Stimulated activated CD8-positive, alpha-beta memory T cell treated with anti-CD3 and anti-CD28 coated beads, Interleukin-4, amount 100 ng/mL, for 4 hours (primary cell): ENCODE measurements around the gene POLE2.
A peak's percentile ranks its signal among the peaks of the same experiment; 100 is the strongest.
"Not testable (repeated sequence)": the region's sequence is repeated elsewhere in the genome, so short reads cannot be mapped to it uniquely, and the experiment has no call there.

Experiments
- DNase-seq, 2 donors: peaks; one replicate each; pipeline ENCODE4 v3.0.0-alpha.2; 2020; ENCODE audit warnings: low read depth in 2 of 2, low spot score in 1 of 2

POLE2 gene

DNA sequence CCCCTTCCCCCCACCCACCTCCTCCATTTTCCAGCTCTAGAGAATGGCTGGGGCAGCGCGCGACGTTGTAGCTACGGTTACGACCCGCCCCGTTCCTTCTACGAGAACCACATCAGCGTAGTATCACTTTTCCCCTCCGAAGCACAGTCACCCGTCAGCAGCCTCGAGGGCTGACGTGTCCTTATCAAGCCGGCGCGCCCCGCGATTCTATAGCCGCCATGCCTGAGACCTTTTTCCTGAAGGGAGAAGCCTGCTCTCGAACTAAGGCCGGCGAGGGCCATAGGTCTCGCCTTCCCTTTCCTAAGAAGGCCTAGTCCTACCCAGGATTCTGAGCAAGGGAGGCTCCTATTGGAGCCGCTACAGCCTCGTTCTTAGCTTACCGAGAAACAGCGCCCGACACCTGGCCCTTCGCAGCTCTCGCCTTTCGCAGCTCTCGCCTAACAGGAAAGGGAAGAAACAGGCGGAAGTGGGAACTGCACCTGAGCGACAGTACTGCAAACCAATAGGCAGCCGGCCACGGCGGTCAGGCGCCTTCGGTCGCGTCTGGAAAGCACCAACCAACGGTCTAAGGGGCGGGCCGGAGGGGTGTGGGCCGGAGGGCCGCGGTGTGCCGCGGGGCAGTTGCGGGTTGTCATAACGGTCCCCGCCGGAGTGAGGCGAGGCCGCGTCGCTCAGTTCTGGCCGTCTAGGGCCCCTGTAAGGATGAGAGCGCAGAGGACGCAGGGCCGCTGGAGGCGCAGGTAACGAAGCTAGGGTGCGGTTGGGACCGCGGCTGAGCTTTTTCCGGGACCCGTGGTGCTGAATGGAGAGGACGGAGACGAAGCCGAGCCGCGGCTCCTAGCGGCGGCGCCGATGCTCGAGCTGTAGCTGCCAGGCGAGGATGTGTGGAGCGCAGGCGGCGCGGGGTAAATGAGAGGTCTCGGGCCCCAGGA lies 67.6 kb downstream of the POLE2 start, which contains the start of the genes MGAT2 and RPL36AL:
Gene MGAT2, plus strand, starts transcription at position 618 of the 932 bp plus-strand sequence. CDS start 470 bp downstream, outside the sequence.
Gene RPL36AL, minus strand, starts transcription at position 445 of the 932 bp plus-strand sequence. CDS start 1,522 bp downstream, outside the sequence.
- DNase-seq = peak; percentile 78 to 91

DNA sequence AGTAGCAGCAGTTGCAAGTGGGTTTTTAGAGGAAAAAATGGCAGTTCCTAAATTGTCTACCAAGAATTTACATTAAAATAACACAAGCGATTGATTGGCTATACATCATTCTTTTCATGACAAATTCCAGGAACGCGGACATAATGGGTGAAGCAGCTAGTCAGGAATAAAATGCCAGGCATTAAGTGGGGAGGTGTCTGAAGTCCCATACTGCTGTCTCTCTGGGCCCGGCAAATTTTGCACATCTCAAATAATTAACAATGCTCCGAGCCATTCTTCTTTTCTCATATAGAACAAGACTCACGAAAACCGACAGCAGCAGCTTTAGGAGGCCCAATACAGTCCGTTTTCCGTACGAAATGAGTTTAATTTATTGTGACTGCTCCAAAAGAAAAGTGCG lies 68.3 kb downstream of the POLE2 start:
- DNase-seq = no peak

DNA sequence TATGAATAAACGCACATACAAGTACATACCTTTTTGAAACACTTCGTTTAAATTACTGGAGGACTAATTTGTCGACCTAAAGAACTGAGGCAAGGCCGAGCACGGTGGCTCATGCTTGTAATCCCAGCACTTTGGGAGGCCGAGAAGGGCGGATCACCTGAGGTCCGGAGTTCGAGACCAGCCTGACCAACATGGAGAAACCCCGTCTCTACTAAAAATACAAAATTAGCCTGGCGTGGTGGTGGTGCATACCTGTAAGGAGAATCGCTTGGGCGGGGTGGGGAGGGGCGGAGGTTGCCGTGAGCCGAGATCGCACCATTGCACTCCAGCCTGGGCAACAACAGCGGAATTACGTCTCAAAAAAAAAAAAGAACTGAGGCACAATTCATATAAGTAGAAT lies 68.7 kb downstream of the POLE2 start:
- DNase-seq = not testable (repeated sequence)

DNA sequence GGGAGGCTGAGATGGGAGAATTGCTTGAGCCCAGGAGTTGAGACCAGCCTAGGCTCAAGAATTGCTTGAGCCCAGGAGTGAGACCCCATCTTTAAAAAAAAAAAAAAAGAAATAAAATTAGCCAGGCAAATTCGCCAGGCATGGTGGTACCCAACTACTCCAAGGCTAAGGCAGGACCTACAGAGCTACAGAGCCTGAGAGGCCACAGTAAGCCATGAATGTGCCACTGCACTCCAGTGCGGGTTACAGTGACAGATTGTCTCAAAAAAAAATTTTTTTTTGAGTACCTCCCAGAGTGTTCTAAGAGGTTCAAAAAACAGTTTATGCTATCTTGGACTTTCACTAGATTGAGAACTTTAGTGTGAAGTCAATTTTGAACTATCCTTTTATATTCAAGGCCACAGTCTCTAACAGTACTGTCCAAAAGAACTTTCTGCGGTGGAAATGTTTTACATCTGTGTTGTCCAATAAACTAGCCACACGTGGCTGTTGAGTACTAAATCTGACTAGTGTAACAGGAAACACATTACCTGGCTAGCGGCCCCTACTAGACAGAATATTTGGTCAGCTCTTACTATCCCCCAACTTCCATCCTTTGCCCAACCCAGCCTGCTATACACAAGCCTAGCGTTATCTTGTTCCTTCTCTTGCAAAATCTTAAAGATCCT lies 70.0 kb downstream of the POLE2 start:
- DNase-seq = no peak

DNA sequence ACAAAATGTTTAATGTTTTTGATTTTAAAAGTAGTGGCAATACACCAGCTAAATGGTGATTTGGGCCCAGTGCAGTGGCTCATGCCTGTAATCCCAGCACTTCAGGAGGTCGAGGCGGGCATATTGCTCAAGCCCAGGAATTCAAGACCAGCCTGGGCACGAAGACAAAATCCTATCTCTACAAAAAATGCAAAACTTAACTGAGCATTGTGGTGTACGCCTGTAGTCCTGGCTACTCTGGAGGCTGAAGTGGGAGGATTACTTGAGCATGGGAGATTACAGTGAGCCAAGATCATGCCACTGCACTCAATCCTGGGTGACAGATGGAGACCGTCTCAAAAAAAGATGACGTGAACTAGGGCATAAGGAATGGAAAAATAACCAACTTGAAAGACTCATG lies 72.2 kb downstream of the POLE2 start:
- no peak for DNase-seq

DNA sequence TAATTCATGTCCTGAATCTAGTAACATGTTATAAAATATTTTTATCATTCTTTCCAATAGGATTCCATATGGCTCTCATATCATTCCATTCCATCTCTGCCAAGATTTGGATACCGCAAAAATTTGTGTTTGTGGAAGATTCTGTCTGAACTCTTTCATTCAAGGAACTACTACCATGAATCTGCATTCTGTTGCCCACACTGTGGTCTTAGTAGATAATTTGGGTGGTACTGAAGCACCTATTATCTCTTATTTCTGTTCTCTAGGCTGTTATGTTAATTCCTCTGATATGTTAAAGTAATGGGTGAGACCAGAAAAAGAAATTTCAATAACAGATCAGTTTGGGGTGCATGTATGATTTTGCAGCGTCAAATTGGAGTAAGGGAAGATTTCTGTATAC lies 73.8 kb downstream of the POLE2 start:
- DNase-seq = no peak

DNA sequence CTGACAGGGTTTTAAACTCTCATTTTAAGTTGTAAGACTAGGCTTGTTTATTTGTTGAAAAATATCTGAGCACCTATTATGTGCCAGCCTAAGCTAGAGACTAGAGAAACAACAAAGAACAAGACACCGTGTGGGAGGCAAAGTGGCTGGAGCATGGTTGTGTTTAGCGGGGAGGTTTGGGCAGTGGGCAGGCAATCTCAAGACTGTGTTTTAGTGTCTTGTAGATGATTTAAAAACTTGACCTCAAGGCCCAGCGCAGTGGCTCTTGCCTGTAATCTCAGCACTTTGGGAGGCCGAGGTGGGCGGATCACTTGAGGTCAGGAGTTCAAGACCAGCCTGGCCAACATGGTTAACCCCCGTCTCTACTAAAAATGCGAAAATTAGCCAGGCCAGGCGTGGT lies 75.3 kb downstream of the POLE2 start:
- no peak for DNase-seq

DNA sequence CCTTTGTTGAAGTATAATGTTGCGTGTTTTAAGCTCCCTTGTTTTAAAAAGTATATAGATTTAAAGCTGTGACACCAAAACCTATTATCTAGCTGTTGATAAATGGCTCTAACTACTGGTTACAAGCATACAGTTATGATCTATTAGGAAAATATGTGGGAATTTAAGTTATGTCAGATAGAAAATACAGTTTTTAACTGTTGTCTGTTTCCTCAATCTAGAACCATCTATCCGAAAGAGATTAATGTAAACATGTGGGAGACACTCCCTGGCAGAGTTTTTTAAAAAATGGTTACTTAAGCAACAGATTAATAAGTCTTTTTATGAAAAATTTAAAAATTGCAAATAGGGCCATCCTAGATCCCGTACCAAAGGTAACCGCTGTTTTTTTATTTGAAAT lies 75.8 kb downstream of the POLE2 start:
- DNase-seq = no peak

DNA sequence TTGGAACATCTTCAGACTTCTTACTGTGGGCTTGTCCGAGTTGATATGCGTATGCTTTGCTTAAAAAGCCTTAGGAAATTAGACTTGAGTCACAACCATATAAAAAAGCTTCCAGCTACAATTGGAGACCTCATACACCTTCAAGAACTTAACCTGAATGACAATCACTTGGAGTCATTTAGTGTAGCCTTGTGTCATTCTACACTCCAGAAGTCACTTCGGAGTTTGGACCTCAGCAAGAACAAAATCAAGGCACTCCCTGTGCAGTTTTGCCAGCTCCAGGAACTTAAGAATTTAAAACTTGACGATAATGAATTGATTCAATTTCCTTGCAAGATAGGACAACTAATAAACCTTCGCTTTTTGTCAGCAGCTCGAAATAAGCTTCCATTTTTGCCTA lies 80.4 kb downstream of the POLE2 start:
- DNase-seq = no peak

DNA sequence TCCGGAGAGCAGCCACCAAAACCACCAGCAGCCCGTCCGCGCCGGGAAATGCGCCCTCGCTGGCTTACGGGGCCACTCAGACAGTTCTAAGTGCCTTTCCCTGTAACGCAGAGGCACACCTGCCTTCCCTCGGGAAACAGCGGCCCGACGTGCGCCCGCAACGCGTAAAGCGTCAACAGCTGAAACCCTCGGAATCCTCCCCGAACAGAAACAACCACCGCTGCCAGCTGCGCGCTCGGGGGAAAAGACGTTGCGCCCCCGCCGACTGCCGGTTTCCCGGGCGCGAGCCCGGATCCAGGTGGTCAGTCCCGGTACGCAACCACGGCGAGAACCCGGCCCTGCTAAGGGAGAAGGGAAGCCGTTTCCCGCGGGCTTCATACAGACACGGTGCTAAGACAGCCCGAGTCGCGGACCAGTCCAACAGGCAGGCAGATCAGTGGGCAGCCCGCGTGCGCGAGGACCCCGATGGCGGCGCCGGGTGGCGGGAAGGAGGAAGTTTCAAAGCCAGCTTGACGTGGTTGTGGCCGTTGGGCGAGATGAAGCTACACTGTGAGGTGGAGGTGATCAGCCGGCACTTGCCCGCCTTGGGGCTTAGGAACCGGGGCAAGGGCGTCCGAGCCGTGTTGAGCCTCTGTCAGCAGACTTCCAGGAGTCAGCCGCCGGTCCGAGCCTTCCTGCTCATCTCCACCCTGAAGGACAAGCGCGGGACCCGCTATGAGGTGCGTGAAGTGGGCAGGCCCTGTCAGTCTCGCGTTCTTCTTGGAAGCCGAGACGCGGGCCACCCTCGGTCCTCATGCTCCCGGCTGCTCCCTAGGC lies 89.3 kb downstream of the POLE2 start, which contains the start of gene LRR1:
Gene LRR1, plus strand, starts transcription at position 456 of the 816 bp plus-strand sequence. Its CDS starts 81 bp downstream, at position 537.
- DNase-seq = peak; percentile 70 to 73

DNA sequence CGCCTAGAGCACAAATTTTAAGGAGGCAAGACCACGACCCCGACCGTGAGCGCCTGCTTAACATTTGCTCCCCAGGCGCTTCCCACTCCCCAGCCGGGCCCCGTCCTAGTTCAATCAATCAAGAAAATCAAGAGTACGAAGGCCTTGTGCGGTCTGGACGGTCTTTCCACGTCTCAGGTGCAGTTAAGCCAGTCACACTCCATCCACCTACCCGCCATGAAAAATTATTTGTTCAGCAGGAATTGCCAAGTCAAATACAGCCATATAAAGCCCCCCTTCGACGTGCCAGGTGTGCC lies 89.9 kb downstream of the POLE2 start:
- no peak for DNase-seq

DNA sequence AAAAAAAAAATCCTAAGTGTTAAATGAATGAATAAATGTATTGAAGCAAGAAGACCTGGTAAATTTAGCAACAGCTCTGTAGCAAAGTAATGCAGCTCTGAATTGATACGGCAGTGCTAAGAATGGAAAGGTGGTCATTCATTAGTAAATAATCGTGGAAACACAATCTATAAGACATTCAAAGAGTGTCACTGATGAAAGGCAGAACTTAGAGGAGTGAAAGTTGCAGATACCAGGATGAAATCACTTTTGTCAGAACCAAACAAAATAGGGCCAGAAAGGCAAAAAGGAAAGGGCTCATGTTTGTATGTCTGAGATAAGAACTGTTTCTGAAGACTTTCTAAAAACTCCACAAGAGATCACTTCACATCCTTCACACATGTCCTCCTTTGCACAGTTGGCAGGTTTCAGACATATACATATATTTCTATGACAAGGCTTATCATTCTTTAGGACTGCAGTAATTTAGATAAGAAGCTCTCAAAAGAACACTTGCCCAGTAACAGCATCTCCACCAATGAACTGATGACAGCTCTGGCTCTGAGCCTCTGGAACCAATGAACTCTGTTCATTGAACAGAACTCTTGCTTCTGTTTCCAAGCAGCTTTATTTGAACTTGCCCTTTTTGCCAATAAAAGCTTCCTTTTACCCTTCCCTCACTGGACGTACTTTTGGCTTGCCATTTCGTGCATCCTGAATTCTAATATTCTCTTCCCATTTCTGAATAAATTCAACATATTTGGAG lies 93.5 kb downstream of the POLE2 start:
- no peak for DNase-seq
